WTC11 (cell line): Measurements from ENCODE around the gene KAZN. TPM values are rescaled to one million over a fixed set of nuclear protein-coding genes. Genes with fewer than 3 reads are reported as not detected.

Experiments
- ATAC-seq: fragments of 200-7000 bp; cut with Tn5 transposase; 2 replicates; pipeline ENCODE4 v1.10.0; 2021; ENCODE audit warnings: mild to moderate bottlenecking, moderate library complexity
- CTCF ChIA-PET: fragments of 300-600 bp; sonication (Branson Sonifier 250); formaldehyde crosslinking; loops from one replicate; lab custom pipeline; 2021; ENCODE audit warnings: antibody characterized with exemption; lab: Charles Lee
- POLR2A ChIA-PET: fragments of 350-600 bp; sonication (Branson Sonifier 250); formaldehyde crosslinking; loops from one replicate; lab custom pipeline; 2021; ENCODE audit warnings: antibody characterized with exemption; lab: Charles Lee
- DNase-seq: peaks from one replicate; pipeline ENCODE4 v3.0.0; 2021; ENCODE audit warnings: low spot score
- H3K27ac Mint-ChIP-seq: 2 replicates; pipeline ENCODE4 v1.8.0; 2021; ENCODE audit warnings: mixed read lengths
- H3K27me3 Mint-ChIP-seq: 2 replicates; pipeline ENCODE4 v1.8.0; 2021; ENCODE audit warnings: low read depth, mild to moderate bottlenecking, moderate library complexity, mixed read lengths
- H3K36me3 Mint-ChIP-seq: 2 replicates; pipeline ENCODE4 v1.8.0; 2021; ENCODE audit warnings: mixed read lengths
- H3K4me1 Mint-ChIP-seq: 2 replicates; pipeline ENCODE4 v1.8.0; 2022; ENCODE audit warnings: mixed read lengths
- H3K4me3 Mint-ChIP-seq: 2 replicates; pipeline ENCODE4 v1.8.0; 2021; ENCODE audit warnings: mild to moderate bottlenecking, moderate library complexity, mixed read lengths
- H3K9me3 Mint-ChIP-seq: 2 replicates; pipeline ENCODE4 v1.8.0; 2021; ENCODE audit warnings: mixed read lengths
- ELF4 ChIP-seq: sonication (generic); formaldehyde crosslinking; IDR thresholded peaks from 2 replicates; pipeline ENCODE4 v1.8.1; 2022; ENCODE audit warnings: low read depth, mild to moderate bottlenecking, moderate library complexity, missing genetic modification reagents
- JAZF1 ChIP-seq: fragments of 250-450 bp; sonication (Bioruptor Pico); IDR thresholded peaks from 2 replicates; pipeline ENCODE4 v1.9.0; 2021; ENCODE audit warnings: moderate library complexity, mild to moderate bottlenecking, inconsistent platforms
- JUN ChIP-seq: sonication (generic); formaldehyde crosslinking; IDR thresholded peaks from 2 replicates; pipeline ENCODE4 v1.8.0; 2023; ENCODE audit warnings: mild to moderate bottlenecking, missing genetic modification reagents
- MXD4 ChIP-seq: fragments of 250-450 bp; sonication (Bioruptor Pico); IDR thresholded peaks from 2 replicates; pipeline ENCODE4 v1.8.0; 2021; ENCODE audit warnings: mild to moderate bottlenecking, moderate library complexity, borderline replicate concordance
- NR2C2 ChIP-seq: sonication (generic); formaldehyde crosslinking; IDR thresholded peaks from 2 replicates; pipeline ENCODE4 v1.8.0; 2022; ENCODE audit warnings: mild to moderate bottlenecking, missing genetic modification reagents
- RORB ChIP-seq: fragments of 250-450 bp; sonication (Bioruptor Pico); IDR thresholded peaks from 2 replicates; pipeline ENCODE4 v1.9.0; 2021; ENCODE audit warnings: mild to moderate bottlenecking
- SMAD3 ChIP-seq: sonication (generic); formaldehyde crosslinking; IDR thresholded peaks from 2 replicates; pipeline ENCODE4 v1.8.0; 2022; ENCODE audit warnings: missing genetic modification reagents, mild to moderate bottlenecking, borderline replicate concordance
- SOX15 ChIP-seq: fragments of 250-450 bp; sonication (Bioruptor Pico); IDR thresholded peaks from 2 replicates; pipeline ENCODE4 v1.9.0; 2021; ENCODE audit warnings: mild to moderate bottlenecking
- TEAD1 ChIP-seq: sonication (generic); formaldehyde crosslinking; IDR thresholded peaks from 2 replicates; pipeline ENCODE4 v1.8.0; 2022; ENCODE audit warnings: mild to moderate bottlenecking, missing genetic modification reagents
- TEAD4 ChIP-seq: sonication (generic); formaldehyde crosslinking; IDR thresholded peaks from 2 replicates; pipeline ENCODE4 v1.8.0; 2022; ENCODE audit warnings: mild to moderate bottlenecking, missing genetic modification reagents
- ZNF317 ChIP-seq: sonication (generic); formaldehyde crosslinking; IDR thresholded peaks from 2 replicates; pipeline ENCODE4 v1.8.1; 2023; ENCODE audit warnings: low read depth, mild to moderate bottlenecking, moderate library complexity, missing genetic modification reagents, borderline replicate concordance
- ZNF423 ChIP-seq: fragments of 250-450 bp; sonication (Bioruptor Pico); IDR thresholded peaks from 2 replicates; pipeline ENCODE4 v2.1.2; 2022; ENCODE audit warnings: mild to moderate bottlenecking, moderate library complexity
- total RNA-seq: library from RNA; stranded (reverse); gene quantifications from 3 replicates; pipeline ENCODE4 v1.2.3, GENCODE V29; 2021
- TF ChIP-seq, protein P1 (sequence below): sonication (generic); formaldehyde crosslinking; IDR thresholded peaks from 2 replicates; pipeline ENCODE4 v1.8.1; 2022; ENCODE audit warnings: mild to moderate bottlenecking, moderate library complexity, missing genetic modification reagents
- TF ChIP-seq, protein P2 (sequence below): sonication (generic); formaldehyde crosslinking; IDR thresholded peaks from 2 replicates; pipeline ENCODE4 v1.8.1; 2023; ENCODE audit warnings: mild to moderate bottlenecking, missing genetic modification reagents, moderate library complexity
- TF ChIP-seq, protein P3 (sequence below): fragments of 200-600 bp; IDR thresholded peaks from 2 replicates; pipeline ENCODE4 v1.8.0; 2022; ENCODE audit warnings: antibody characterized with exemption
- TF ChIP-seq, protein P4 (sequence below): sonication (generic); formaldehyde crosslinking; conservative IDR thresholded peaks from 2 replicates; pipeline ENCODE4 v1.8.1; 2023; ENCODE audit warnings: mild to moderate bottlenecking, low read depth, missing genetic modification reagents, moderate library complexity
- TF ChIP-seq, protein P5 (sequence below): fragments of 250-450 bp; sonication (Bioruptor Pico); IDR thresholded peaks from 2 replicates; pipeline ENCODE4 v1.9.0; 2021; ENCODE audit warnings: moderate library complexity, mild to moderate bottlenecking, inconsistent platforms, borderline replicate concordance
- TF ChIP-seq, protein P6 (sequence below): sonication (generic); formaldehyde crosslinking; IDR thresholded peaks from 2 replicates; pipeline ENCODE4 v1.8.0; 2023; ENCODE audit warnings: missing genetic modification reagents, mild to moderate bottlenecking, borderline replicate concordance
- TF ChIP-seq, protein P7 (sequence below): fragments of 250-450 bp; sonication (Bioruptor Pico); IDR thresholded peaks from 2 replicates; pipeline ENCODE4 v1.9.0; 2021; ENCODE audit warnings: mild to moderate bottlenecking

KAZN gene
- total RNA-seq, 1 experiment from 2014 or later = 19.9 TPM

DNA sequence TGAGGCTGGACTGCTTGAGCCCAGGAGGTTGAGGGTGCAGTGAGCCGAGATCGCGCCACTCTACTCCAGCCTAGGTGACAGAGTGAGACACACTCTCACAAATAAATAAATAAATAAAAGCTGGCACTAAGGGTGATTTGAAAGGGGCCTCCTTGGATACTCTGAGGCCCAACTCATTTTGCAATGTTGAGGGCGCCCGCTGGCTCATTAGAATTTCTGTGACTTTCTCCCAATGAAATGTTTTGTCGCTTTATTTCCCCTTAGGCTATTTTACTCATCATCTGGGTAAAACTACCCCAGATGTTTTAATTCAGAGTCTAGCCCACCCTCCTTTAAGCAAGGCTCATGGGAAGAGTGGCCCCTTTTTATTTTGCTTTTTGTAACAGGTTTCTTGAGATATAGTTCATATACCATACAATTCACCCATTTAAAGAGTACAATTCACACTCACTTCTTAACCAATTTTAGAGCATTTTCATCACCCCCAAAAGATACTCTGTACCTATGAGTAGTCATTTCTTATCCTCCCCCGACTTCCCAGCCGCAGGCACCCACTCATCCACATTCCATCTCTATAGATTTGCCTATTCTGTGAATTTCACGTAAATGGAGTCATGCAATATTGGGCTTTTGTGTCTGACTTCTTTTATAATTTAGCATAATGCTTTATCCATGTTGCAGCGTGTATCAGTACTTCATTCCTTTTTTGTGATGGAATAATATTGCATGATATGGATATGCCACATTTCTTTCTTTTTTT is 259.1 kb downstream of the KAZN start (continued):
- TF ChIP-seq TEAD4 (CRISPR knock-in tag) = no peak
- TF ChIP-seq JAZF1 (CRISPR knock-in tag) = no peak
- no peak for TF ChIP-seq SOX15 (CRISPR knock-in tag)
- TF ChIP-seq, protein P1, sequence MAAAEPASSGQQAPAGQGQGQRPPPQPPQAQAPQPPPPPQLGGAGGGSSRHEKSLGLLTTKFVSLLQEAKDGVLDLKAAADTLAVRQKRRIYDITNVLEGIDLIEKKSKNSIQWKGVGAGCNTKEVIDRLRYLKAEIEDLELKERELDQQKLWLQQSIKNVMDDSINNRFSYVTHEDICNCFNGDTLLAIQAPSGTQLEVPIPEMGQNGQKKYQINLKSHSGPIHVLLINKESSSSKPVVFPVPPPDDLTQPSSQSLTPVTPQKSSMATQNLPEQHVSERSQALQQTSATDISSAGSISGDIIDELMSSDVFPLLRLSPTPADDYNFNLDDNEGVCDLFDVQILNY (CRISPR knock-in tag) = no peak
- no peak for TF ChIP-seq NR2C2
- TF ChIP-seq ZNF423 (CRISPR knock-in tag) = no peak
- TF ChIP-seq MXD4 (CRISPR knock-in tag) = no peak
- TF ChIP-seq, all 79 proteins: peak for 0

DNA sequence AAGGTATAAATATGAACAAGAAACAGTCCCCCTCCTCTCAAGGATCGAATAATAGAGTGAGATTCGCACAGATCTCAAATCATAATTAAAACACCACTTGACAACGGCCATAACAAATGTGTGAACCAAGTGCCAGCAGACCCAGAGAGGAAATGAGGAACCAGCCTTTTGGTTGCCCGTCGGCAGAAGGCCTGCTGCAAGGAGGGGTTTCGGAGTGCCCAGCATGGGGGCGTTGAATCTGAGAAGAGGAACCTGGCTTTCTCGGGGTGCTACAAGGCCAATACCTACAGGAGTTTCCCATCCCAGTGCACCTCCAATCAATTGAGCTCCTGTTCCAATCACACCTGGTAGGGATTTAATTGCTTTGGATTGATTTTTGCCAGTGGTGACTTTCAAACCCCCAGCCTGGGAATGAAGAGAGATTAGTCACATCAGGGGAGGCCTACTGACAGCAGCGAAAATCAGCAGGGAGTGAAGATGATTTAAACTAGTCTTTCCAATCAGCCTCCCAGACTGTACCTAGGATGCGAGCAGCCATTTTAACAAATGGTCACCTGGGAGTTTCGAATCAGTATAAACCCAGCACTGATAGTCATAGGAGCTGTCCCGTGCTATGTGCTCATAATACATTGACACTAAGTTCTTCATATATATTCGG is 263.8 kb downstream of the KAZN start:
- CTCF ChIA-PET = no interaction called here
- H3K4me1 Mint-ChIP-seq = peaks cover 14% of the 10 kb centered on the region
- H3K27me3 Mint-ChIP-seq = no peaks in the 10 kb centered on the region
- POLR2A ChIA-PET = no interaction called here
- ATAC-seq (no peak), DNase-seq (no peak)
- no peaks in the 10 kb centered on the region for H3K9me3 Mint-ChIP-seq
- H3K36me3 Mint-ChIP-seq = no peaks in the 10 kb centered on the region
- no peak overlapping the region for H3K27ac Mint-ChIP-seq
- no peak overlapping the region for H3K4me3 Mint-ChIP-seq
- TF ChIP-seq, protein P2, sequence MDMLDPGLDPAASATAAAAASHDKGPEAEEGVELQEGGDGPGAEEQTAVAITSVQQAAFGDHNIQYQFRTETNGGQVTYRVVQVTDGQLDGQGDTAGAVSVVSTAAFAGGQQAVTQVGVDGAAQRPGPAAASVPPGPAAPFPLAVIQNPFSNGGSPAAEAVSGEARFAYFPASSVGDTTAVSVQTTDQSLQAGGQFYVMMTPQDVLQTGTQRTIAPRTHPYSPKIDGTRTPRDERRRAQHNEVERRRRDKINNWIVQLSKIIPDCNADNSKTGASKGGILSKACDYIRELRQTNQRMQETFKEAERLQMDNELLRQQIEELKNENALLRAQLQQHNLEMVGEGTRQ = no peak
- TF ChIP-seq, protein P3, sequence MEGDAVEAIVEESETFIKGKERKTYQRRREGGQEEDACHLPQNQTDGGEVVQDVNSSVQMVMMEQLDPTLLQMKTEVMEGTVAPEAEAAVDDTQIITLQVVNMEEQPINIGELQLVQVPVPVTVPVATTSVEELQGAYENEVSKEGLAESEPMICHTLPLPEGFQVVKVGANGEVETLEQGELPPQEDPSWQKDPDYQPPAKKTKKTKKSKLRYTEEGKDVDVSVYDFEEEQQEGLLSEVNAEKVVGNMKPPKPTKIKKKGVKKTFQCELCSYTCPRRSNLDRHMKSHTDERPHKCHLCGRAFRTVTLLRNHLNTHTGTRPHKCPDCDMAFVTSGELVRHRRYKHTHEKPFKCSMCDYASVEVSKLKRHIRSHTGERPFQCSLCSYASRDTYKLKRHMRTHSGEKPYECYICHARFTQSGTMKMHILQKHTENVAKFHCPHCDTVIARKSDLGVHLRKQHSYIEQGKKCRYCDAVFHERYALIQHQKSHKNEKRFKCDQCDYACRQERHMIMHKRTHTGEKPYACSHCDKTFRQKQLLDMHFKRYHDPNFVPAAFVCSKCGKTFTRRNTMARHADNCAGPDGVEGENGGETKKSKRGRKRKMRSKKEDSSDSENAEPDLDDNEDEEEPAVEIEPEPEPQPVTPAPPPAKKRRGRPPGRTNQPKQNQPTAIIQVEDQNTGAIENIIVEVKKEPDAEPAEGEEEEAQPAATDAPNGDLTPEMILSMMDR = no peak
- TF ChIP-seq RORB (CRISPR knock-in tag) (no peak), SMAD3 (CRISPR knock-in tag) (no peak), JUN (CRISPR knock-in tag) (no peak), ELF4 (CRISPR knock-in tag) (no peak), TEAD4 (CRISPR knock-in tag) (no peak), ZNF317 (no peak), TEAD1 (no peak)
- TF ChIP-seq, protein P4, sequence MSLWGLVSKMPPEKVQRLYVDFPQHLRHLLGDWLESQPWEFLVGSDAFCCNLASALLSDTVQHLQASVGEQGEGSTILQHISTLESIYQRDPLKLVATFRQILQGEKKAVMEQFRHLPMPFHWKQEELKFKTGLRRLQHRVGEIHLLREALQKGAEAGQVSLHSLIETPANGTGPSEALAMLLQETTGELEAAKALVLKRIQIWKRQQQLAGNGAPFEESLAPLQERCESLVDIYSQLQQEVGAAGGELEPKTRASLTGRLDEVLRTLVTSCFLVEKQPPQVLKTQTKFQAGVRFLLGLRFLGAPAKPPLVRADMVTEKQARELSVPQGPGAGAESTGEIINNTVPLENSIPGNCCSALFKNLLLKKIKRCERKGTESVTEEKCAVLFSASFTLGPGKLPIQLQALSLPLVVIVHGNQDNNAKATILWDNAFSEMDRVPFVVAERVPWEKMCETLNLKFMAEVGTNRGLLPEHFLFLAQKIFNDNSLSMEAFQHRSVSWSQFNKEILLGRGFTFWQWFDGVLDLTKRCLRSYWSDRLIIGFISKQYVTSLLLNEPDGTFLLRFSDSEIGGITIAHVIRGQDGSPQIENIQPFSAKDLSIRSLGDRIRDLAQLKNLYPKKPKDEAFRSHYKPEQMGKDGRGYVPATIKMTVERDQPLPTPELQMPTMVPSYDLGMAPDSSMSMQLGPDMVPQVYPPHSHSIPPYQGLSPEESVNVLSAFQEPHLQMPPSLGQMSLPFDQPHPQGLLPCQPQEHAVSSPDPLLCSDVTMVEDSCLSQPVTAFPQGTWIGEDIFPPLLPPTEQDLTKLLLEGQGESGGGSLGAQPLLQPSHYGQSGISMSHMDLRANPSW = no peak
- TF ChIP-seq, protein P5, sequence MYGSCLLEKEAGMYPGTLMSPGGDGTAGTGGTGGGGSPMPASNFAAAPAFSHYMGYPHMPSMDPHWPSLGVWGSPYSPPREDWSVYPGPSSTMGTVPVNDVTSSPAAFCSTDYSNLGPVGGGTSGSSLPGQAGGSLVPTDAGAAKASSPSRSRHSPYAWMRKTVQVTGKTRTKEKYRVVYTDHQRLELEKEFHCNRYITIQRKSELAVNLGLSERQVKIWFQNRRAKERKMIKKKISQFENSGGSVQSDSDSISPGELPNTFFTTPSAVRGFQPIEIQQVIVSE (CRISPR knock-in tag) = no peak
- TF ChIP-seq, protein P6, sequence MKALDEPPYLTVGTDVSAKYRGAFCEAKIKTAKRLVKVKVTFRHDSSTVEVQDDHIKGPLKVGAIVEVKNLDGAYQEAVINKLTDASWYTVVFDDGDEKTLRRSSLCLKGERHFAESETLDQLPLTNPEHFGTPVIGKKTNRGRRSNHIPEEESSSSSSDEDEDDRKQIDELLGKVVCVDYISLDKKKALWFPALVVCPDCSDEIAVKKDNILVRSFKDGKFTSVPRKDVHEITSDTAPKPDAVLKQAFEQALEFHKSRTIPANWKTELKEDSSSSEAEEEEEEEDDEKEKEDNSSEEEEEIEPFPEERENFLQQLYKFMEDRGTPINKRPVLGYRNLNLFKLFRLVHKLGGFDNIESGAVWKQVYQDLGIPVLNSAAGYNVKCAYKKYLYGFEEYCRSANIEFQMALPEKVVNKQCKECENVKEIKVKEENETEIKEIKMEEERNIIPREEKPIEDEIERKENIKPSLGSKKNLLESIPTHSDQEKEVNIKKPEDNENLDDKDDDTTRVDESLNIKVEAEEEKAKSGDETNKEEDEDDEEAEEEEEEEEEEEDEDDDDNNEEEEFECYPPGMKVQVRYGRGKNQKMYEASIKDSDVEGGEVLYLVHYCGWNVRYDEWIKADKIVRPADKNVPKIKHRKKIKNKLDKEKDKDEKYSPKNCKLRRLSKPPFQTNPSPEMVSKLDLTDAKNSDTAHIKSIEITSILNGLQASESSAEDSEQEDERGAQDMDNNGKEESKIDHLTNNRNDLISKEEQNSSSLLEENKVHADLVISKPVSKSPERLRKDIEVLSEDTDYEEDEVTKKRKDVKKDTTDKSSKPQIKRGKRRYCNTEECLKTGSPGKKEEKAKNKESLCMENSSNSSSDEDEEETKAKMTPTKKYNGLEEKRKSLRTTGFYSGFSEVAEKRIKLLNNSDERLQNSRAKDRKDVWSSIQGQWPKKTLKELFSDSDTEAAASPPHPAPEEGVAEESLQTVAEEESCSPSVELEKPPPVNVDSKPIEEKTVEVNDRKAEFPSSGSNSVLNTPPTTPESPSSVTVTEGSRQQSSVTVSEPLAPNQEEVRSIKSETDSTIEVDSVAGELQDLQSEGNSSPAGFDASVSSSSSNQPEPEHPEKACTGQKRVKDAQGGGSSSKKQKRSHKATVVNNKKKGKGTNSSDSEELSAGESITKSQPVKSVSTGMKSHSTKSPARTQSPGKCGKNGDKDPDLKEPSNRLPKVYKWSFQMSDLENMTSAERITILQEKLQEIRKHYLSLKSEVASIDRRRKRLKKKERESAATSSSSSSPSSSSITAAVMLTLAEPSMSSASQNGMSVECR (CRISPR knock-in tag) = no peak
- TF ChIP-seq, protein P7, sequence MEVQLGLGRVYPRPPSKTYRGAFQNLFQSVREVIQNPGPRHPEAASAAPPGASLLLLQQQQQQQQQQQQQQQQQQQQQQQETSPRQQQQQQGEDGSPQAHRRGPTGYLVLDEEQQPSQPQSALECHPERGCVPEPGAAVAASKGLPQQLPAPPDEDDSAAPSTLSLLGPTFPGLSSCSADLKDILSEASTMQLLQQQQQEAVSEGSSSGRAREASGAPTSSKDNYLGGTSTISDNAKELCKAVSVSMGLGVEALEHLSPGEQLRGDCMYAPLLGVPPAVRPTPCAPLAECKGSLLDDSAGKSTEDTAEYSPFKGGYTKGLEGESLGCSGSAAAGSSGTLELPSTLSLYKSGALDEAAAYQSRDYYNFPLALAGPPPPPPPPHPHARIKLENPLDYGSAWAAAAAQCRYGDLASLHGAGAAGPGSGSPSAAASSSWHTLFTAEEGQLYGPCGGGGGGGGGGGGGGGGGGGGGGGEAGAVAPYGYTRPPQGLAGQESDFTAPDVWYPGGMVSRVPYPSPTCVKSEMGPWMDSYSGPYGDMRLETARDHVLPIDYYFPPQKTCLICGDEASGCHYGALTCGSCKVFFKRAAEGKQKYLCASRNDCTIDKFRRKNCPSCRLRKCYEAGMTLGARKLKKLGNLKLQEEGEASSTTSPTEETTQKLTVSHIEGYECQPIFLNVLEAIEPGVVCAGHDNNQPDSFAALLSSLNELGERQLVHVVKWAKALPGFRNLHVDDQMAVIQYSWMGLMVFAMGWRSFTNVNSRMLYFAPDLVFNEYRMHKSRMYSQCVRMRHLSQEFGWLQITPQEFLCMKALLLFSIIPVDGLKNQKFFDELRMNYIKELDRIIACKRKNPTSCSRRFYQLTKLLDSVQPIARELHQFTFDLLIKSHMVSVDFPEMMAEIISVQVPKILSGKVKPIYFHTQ (CRISPR knock-in tag) = no peak
